ENCODE data around the gene LRRC8C.

- no peak for TF ChIP-seq POLR2AphosphoS5 (IDR thresholded peaks at IDR 0.05)
- no peak for TF ChIP-seq CTCF (IDR thresholded peaks at IDR 0.05)
- TF ChIP-seq POLR2A (IDR thresholded peaks at IDR 0.05) = no peak
These were observed 73.2 kb downstream of the LRRC8C start for GRCh38 chr1:89705901-89706699.

All from sigmoid colon (tissue), 4 donors.